Ovary (tissue), 9 donors: Measurements from ENCODE around the gene ABHD16A. TPM values are rescaled to one million over a fixed set of nuclear protein-coding genes. Genes with fewer than 3 reads are reported as not detected.

Experiments used
- DNase-seq, 5 donors: peaks; one replicate each; pipeline ENCODE4 v3.0.0-alpha.2; 2019 to 2020
- H3K27ac ChIP-seq, 2 donors: fragments of 200-600 bp; one replicate each; pipeline versions ENCODE4 v1.5.1 to v1.8.0; 2019 to 2022
- H3K27me3 ChIP-seq: fragments of 200-600 bp; one replicate; pipeline ENCODE4 v1.8.0; 2022
- H3K36me3 ChIP-seq: fragments of 200-600 bp; sonication (generic); one replicate; pipeline ENCODE4 v1.5.1; 2019
- H3K4me1 ChIP-seq: one replicate; pipeline ENCODE4 v1.8.1; 2013; ENCODE audit warnings: mild to moderate bottlenecking, moderate library complexity; ENCODE audit not compliant: insufficient read depth
- H3K4me3 ChIP-seq: fragments of 200-600 bp; sonication (generic); one replicate; pipeline ENCODE4 v1.5.1; 2017
- H3K9me3 ChIP-seq, 2 donors: fragments of 200-600 bp in 1 of 2; sonication (generic) in 1 of 2; one replicate each; pipeline versions ENCODE4 v1.5.1 to v1.8.1; 2013 to 2019; ENCODE audit warnings: mild to moderate bottlenecking in 1 of 2, moderate library complexity in 1 of 2
- EP300 ChIP-seq: sonication (generic); formaldehyde crosslinking; IDR thresholded peaks from one replicate; pipeline ENCODE4 v1.6.1; 2017; ENCODE audit warnings: antibody characterized with exemption
- POLR2A ChIP-seq: fragments of 450-650 bp; IDR thresholded peaks from one replicate; pipeline ENCODE4 v1.6.1; 2017; ENCODE audit warnings: antibody characterized with exemption, mild to moderate bottlenecking, moderate library complexity
- WGBS, 3 donors: extraction: QIAGEN DNeasy Blood & Tissue Kit in 1 of 3; methylation state at CpG; one replicate each; pipeline versions ENCODE4 v1.1.5 to v1.1.7; 2013 to 2017; 5-methylcytosine and 5-hydroxymethylcytosine counted together
- intact Hi-C, 4 donors: fragments of 100-400 bp; cut with DNase I; formaldehyde crosslinking; loops; one replicate each; pipeline versions ENCODE4 v1.11.0 to v1.15.1; 2022 to 2023
- polyA plus RNA-seq, 2 donors: library from polyadenylated mRNA; stranded (reverse); fragments of 200-250 nt in 1 of 2; fragments of 350-450 nt in 1 of 2; fragmentation: Illumina TruSeq in 1 of 2; extraction: RNeasy Lipid Tissue Mini Kit (QIAGEN cat#74804) in 1 of 2; gene quantifications; one replicate each; pipeline ENCODE4 v1.2.3, GENCODE V29; 2013 to 2014
- total RNA-seq, 7 donors: library from RNA; depleted of rRNA in 2 of 7; stranded (reverse); fragments of >200 nt in 2 of 7; fragmentation: NEBNext Ultra II Directional in 3 of 7; extraction: Animal tissue kit (Norgen Biotek cat#: 25700) in 3 of 7; gene quantifications; one replicate each; pipeline versions ENCODE4 v1.1.0 to v1.2.4, GENCODE V29; 2016 to 2023
- TF ChIP-seq, protein P1 (sequence below), 3 donors: fragments of 450-650 bp in 2 of 3; fragments of 200-600 bp in 1 of 3; IDR thresholded peaks; one replicate each; pipeline versions ENCODE4 v1.5.1 to v1.8.0; 2016 to 2022; ENCODE audit warnings: antibody characterized with exemption in 3 of 3, mild to moderate bottlenecking in 1 of 3
- donor health status: DM: no; HTN: no; CAD: no; lungs with moderate emphysema.
- donor health status: DM: no; HTN: no; CAD: no.
- donor health status: Bipolar disorder and iron deficiency.
- donor health status: DM: yes; HTN: yes; CAD: no.
- donor health status: DM: no; HTN: no; CAD: no.
- donor health status: DM: yes; HTN: yes; CAD: no.

Gene ABHD16A
- total and polyA plus RNA-seq, 9 donors: 25.4 to 60.4 (median 36.7) TPM

DNA sequence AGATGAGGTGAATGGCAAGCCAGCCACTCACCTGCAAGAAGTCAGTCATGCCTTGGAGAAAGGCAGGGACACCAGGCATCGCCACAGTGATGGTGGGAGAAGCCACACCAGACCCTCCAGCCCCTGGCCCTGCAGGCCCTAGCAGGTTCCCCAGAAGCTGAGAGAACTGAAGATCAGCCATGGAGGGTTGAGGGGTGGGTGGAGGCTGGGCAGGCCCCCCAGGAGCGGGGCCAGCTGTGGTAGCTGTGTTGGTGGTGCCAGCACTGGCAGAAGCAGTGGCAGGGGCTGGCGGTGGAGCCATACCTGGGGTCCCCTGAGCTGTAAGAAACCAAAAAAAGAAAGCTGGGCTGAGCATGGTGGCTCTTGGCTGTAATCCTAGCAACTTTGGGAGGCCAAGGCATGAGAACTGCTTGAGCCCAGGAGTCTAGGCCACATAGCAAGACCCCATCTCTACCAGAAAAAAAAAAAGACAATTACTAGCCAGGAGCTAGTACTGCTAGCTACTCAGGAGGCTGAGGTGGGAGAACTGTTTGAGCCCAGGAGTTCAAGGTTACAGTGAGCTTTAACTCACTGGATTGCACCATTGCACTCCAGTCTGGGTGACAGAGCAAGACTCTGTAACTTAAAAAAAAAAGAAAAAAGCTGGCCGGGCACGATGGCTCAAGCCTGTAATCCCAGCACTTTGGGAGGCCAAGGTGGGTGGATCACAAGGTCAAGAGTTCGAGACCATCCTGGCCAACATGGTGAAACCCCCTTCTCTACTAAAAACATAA lies 60.1 kb downstream of the ABHD16A start:
- no peaks in the 10 kb centered on the region for H3K27me3 ChIP-seq
- intact Hi-C loops: no loop called here
- H3K4me3 ChIP-seq: no peak overlapping the region
- H3K36me3 ChIP-seq: no peaks in the 10 kb centered on the region
- H3K9me3 ChIP-seq: no peaks in the 10 kb centered on the region
- H3K27ac ChIP-seq: no peak overlapping the region
- no peaks in the 10 kb centered on the region for H3K4me1 ChIP-seq
- DNase-seq: no peak
- 72 to 82% (median 81%) methylated on average over 6 of the region's 6 CpGs for WGBS, 3 donors
- TF ChIP-seq, protein P1, sequence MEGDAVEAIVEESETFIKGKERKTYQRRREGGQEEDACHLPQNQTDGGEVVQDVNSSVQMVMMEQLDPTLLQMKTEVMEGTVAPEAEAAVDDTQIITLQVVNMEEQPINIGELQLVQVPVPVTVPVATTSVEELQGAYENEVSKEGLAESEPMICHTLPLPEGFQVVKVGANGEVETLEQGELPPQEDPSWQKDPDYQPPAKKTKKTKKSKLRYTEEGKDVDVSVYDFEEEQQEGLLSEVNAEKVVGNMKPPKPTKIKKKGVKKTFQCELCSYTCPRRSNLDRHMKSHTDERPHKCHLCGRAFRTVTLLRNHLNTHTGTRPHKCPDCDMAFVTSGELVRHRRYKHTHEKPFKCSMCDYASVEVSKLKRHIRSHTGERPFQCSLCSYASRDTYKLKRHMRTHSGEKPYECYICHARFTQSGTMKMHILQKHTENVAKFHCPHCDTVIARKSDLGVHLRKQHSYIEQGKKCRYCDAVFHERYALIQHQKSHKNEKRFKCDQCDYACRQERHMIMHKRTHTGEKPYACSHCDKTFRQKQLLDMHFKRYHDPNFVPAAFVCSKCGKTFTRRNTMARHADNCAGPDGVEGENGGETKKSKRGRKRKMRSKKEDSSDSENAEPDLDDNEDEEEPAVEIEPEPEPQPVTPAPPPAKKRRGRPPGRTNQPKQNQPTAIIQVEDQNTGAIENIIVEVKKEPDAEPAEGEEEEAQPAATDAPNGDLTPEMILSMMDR (IDR thresholded peaks at IDR 0.05): no peak
- TF ChIP-seq POLR2A (no peak), EP300 (no peak)

DNA sequence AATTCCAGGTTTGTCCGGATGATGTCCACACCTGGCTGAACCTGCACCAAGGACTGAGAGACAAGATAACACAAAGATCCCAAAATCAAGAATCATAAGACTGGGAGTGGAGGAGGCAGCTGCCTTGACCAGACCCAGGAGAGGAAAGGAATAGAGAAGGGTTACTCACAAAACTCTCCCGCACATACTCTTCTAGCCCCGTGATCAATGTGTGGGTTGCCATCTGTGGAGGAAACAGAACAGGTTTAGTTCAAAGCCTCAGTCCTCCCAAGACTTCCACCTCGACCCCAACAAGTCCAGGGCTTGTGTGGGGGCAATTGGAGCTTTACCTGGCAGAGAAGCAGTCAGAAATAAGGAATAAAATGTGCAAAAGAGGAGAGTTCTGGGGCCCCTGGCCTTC lies 61.8 kb downstream of the ABHD16A start:
- intact Hi-C loops: no loop called here
- H3K27ac ChIP-seq: no peak overlapping the region
- DNase-seq: no peak
- WGBS, 3 donors: 77 to 81% (median 80%) methylated on average over 4 of the region's 4 CpGs
- H3K27me3 ChIP-seq: no peaks in the 10 kb centered on the region
- no peaks in the 10 kb centered on the region for H3K4me1 ChIP-seq
- no peak overlapping the region for H3K4me3 ChIP-seq
- TF ChIP-seq, protein P1 (IDR thresholded peaks at IDR 0.05): no peak
- no peak for TF ChIP-seq POLR2A
- no peak for TF ChIP-seq EP300
- no peaks in the 10 kb centered on the region for H3K9me3 ChIP-seq
- H3K36me3 ChIP-seq: no peaks in the 10 kb centered on the region

DNA sequence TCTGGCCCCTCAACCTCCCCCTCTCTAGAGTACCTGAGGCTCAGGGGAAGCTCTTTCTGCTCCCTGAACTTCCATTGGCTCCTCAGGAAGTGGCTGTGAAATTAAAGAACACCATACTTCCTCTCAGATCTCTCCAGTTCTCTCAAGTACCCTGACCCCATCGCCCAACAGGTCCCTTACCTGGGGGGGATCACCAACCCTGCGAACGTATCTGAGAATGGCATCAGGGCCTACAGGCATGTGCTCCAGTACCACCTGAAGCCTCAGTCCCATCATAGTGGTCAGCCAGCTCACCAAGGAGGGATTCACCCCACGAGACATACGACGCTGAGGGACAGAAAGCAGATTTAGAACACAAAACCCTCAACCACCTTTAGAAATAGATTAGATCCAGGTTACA lies 62.5 kb downstream of the ABHD16A start:
- intact Hi-C loops: no loop called here
- no peak overlapping the region for H3K27ac ChIP-seq
- H3K27me3 ChIP-seq: no peaks in the 10 kb centered on the region
- no peaks in the 10 kb centered on the region for H3K9me3 ChIP-seq
- TF ChIP-seq, protein P1 (IDR thresholded peaks at IDR 0.05): no peak
- TF ChIP-seq POLR2A (no peak), EP300 (no peak)
- H3K4me1 ChIP-seq: no peaks in the 10 kb centered on the region
- H3K36me3 ChIP-seq: no peaks in the 10 kb centered on the region
- no peak for DNase-seq
- no peak overlapping the region for H3K4me3 ChIP-seq
- 91 to 96% (median 93%) methylated on average over 6 of the region's 6 CpGs for WGBS, 3 donors

DNA sequence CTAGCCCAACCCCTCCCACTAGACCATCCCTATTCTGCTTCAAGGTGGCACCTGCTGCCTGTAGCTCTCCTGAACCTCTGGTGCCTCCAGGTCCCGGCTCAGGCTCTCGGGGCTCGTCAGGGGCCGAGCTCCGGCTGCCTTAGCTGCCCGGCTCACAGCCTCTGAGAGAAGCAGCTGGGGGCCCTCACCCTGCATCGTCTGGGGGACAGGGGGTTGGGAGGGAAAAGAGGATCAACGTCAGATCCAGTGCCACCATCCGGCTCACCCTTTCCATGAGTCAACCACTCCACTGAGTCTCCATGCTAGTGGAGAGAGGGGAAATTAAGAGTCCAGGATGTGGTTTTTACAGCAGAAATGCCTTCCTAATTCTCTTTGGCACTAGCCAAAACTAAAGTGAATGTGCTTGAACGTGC lies 63.7 kb downstream of the ABHD16A start:
- no peak overlapping the region for H3K27ac ChIP-seq
- H3K4me1 ChIP-seq: no peaks in the 10 kb centered on the region
- WGBS, 3 donors: 69 to 73% (median 69%) methylated on average over 10 of the region's 10 CpGs
- no peak overlapping the region for H3K4me3 ChIP-seq
- no peak for DNase-seq
- peaks cover 3% of the 10 kb centered on the region for H3K36me3 ChIP-seq
- H3K27me3 ChIP-seq: no peaks in the 10 kb centered on the region
- H3K9me3 ChIP-seq: no peaks in the 10 kb centered on the region
- intact Hi-C loops: no loop called here
- TF ChIP-seq EP300 (no peak), POLR2A (no peak)
- TF ChIP-seq, protein P1 (IDR thresholded peaks at IDR 0.05): no peak
